ENCODE results near the gene R3HDML. TPM values are rescaled to one million over a fixed set of nuclear protein-coding genes. Genes with fewer than 3 reads are reported as not detected.

R3HDML gene
- total and polyA plus RNA-seq, 2 donors, result 0.05 TPM; not detected in 1

DNA sequence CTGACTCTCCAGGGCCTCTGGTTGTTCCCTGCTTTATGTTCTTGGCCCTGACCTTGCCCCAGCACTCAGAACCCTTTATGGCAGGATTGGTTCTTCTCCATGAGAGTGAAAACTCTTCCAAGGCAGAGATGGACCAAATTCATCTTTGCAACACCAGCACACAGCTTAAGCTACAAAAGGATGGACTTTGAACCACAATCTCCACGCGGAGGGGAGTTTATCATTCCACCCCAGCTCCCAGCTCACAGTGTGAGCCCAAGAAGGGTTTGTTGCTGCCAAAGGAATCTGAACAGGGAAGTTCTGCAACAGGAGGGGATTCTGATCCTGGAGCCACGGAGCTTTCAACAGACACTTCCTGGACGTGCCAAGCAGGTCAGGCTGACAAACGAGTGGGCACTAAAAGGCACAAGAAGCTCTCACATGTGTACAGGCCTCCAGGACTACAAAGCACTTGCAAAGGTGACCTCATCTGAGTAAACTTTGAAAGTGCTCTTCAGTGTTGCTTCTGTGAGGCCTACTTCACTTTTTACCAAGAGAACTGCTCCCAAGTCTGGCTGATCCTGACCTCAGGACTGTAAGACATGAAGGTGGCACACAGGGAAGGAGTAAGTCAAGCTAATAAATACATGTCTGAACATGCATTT is 34.7 kb upstream of the R3HDML start:
- Histone ChIP-seq H3K4me1 (ENCODE audit: control insufficient read depth in 2 of 2, insufficient read depth in 2 of 2, low read length in 2 of 2) (no peaks in the 10 kb centered on the region), H3K36me3 (ENCODE audit: control insufficient read depth in 2 of 2, insufficient read depth in 2 of 2, low read length in 1 of 2) (no peaks in the 10 kb centered on the region), H3K4me3 (ENCODE audit: low read length in 2 of 2) (no peak overlapping the region), H3K27ac (ENCODE audit: low read depth in 1 of 2, low read length in 1 of 2) (no peak overlapping the region), H3K9me3 (ENCODE audit: control insufficient read depth in 2 of 2, insufficient read depth in 1 of 2, low read length in 1 of 2) (no peaks in the 10 kb centered on the region), H3K27me3 (ENCODE audit: control insufficient read depth in 2 of 2, insufficient read depth in 1 of 2, low read length in 1 of 2) (no peaks in the 10 kb centered on the region)
- no peak for DNase-seq (ENCODE audit: low read depth in 6 of 9, low spot score in 9 of 9)
- 84% methylated on average over 5 of the region's 5 CpGs for WGBS

DNA sequence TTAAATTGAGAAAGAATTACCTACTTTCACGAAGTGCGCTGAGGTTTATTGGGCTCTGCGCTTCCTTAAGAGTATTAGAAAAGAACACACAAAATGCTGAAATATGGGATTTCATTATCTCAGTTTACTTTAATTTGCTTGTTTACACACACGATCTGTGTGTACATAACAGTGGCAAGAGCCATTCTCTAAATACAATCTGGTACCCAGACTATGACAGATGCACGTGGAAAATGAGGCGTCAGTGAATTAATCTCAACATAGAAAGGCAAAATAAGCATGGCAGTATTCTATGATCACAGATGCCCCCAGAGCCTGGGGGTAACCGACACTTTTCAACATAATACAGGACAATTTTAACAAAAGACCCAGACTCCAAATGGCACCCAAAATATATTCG is 34.1 kb upstream of the R3HDML start:
- Histone ChIP-seq H3K9me3 (ENCODE audit: control insufficient read depth in 2 of 2, insufficient read depth in 1 of 2, low read length in 1 of 2) (no peaks in the 10 kb centered on the region), H3K4me1 (ENCODE audit: control insufficient read depth in 2 of 2, insufficient read depth in 2 of 2, low read length in 2 of 2) (no peaks in the 10 kb centered on the region), H3K27ac (ENCODE audit: low read depth in 1 of 2, low read length in 1 of 2) (no peak overlapping the region), H3K36me3 (ENCODE audit: control insufficient read depth in 2 of 2, insufficient read depth in 2 of 2, low read length in 1 of 2) (no peaks in the 10 kb centered on the region), H3K4me3 (ENCODE audit: low read length in 2 of 2) (no peak overlapping the region), H3K27me3 (ENCODE audit: control insufficient read depth in 2 of 2, insufficient read depth in 1 of 2, low read length in 1 of 2) (no peaks in the 10 kb centered on the region)
- WGBS, result 98% methylated on average over 8 of the region's 8 CpGs
- DNase-seq (ENCODE audit: low read depth in 6 of 9, low spot score in 9 of 9), result no peak

DNA sequence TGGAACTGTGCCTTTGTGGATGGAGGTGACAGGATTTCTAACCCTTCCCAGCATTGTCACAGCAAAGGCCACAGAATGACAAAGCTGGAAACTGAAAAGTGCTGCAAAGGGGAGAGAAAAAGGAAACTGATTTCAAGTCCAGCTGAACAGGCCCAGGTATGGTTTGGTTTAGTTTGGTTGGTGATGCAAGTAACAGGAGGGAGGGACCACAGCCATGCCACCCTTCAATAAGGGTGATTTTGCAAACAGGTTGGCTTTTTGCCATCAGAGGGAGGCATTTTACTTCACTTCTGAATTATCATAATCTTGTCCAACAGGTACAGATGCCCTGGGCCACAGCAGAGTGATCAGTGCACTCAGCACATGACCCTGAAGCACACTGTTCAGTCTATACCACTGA is 32.5 kb upstream of the R3HDML start:
- no peaks in the 10 kb centered on the region for H3K4me1 ChIP-seq (ENCODE audit: control insufficient read depth in 2 of 2, insufficient read depth in 2 of 2, low read length in 2 of 2)
- no peaks in the 10 kb centered on the region for H3K27me3 ChIP-seq (ENCODE audit: control insufficient read depth in 2 of 2, insufficient read depth in 1 of 2, low read length in 1 of 2)
- H3K36me3 ChIP-seq (ENCODE audit: control insufficient read depth in 2 of 2, insufficient read depth in 2 of 2, low read length in 1 of 2), result no peaks in the 10 kb centered on the region
- H3K9me3 ChIP-seq (ENCODE audit: control insufficient read depth in 2 of 2, insufficient read depth in 1 of 2, low read length in 1 of 2), result no peaks in the 10 kb centered on the region
- DNase-seq (ENCODE audit: low read depth in 6 of 9, low spot score in 9 of 9), result no peak
- no peak overlapping the region for H3K4me3 ChIP-seq (ENCODE audit: low read length in 2 of 2)
- H3K27ac ChIP-seq (ENCODE audit: low read depth in 1 of 2, low read length in 1 of 2), result no peak overlapping the region

DNA sequence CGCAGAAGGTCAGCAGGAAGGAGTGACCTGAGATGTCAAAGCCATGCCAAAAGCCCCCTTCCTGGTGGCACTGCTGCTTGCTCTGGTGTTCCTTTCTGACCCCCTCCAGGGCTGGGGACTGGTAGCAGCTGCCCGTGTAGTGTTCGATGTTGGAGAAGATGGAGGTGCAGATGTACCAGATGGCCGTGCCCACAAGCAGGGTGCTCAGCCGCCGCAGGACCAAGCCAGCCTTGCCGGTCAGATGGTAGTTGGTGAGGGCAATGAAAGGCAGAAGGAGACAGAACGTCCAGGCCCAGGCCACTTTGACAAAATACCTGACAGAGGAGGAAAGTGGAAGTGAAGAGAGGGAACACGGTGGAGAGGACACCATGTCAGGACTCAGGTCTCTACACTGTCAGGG is 29.9 kb upstream of the R3HDML start:
- no peak for DNase-seq (ENCODE audit: low read depth in 6 of 9, low spot score in 9 of 9)
- no peak overlapping the region for H3K4me3 ChIP-seq (ENCODE audit: low read length in 2 of 2)
- H3K36me3 ChIP-seq (ENCODE audit: control insufficient read depth in 2 of 2, insufficient read depth in 2 of 2, low read length in 1 of 2), result no peaks in the 10 kb centered on the region
- WGBS, result 96% methylated on average over 9 of the region's 9 CpGs
- H3K27ac ChIP-seq (ENCODE audit: low read depth in 1 of 2, low read length in 1 of 2), result no peak overlapping the region
- H3K9me3 ChIP-seq (ENCODE audit: control insufficient read depth in 2 of 2, insufficient read depth in 1 of 2, low read length in 1 of 2), result no peaks in the 10 kb centered on the region
- peaks cover 9 to 13% of the 10 kb centered on the region in 2 donors for H3K4me1 ChIP-seq (ENCODE audit: control insufficient read depth in 2 of 2, insufficient read depth in 2 of 2, low read length in 2 of 2)
- peaks cover 6 to 8% of the 10 kb centered on the region in 2 donors for H3K27me3 ChIP-seq (ENCODE audit: control insufficient read depth in 2 of 2, insufficient read depth in 1 of 2, low read length in 1 of 2)

DNA sequence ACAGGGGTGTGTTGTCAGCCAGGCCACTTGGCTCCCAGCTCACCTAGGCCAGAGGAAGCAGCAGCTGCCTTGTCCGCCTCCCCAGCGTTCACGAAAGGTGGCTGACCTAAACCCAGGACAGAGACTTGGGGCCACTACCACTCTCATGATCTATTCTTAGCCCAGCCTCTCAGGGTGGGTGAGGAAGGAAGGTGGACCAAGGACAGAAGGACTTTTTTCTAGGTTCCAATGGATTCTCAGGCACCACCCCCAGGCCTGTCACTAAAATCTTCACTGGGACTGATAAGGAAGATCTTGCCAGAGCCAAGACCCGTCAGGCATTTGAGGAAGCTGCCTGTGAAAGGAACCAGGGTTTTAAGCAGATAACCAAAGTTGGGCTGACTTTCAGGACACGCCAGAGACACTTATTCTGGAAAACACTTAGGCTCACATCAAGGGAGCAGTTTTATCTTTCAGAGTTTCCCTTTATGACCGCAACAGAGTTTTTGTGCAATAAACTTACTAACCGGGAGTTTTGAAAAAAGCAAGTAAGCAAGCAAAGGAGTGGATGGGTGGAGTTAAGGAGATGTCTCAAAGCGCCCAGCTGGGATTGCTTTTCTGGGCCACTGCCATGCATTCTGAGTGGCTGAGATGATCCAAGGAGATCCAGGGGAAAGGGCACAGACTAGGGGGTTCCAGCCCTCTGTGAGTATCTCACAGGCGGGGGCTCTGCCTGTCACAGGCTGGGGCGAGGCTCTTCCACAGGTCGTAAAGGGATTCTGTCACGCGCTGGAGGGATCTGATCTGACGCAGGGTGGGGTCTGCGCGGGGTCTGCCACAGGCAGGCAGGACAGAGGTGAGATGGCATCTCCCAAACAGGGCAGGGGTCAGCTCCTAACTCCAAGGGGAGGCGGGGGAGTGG is 26.8 kb upstream of the R3HDML start:
- peak in 2 of 9 donors; percentile 1 to 17 for DNase-seq (ENCODE audit: low read depth in 6 of 9, low spot score in 9 of 9)
- WGBS, result 29% methylated on average over 17 of the region's 17 CpGs
- H3K9me3 ChIP-seq (ENCODE audit: control insufficient read depth in 2 of 2, insufficient read depth in 1 of 2, low read length in 1 of 2), result no peaks in the 10 kb centered on the region
- peaks cover 11 to 18% of the 10 kb centered on the region in 2 donors for H3K27me3 ChIP-seq (ENCODE audit: control insufficient read depth in 2 of 2, insufficient read depth in 1 of 2, low read length in 1 of 2)
- peaks cover 9 to 13% of the 10 kb centered on the region in 2 donors for H3K4me1 ChIP-seq (ENCODE audit: control insufficient read depth in 2 of 2, insufficient read depth in 2 of 2, low read length in 2 of 2)
- peak overlapping the region; percentile 76 to 89 for H3K4me3 ChIP-seq (ENCODE audit: low read length in 2 of 2)
- H3K36me3 ChIP-seq (ENCODE audit: control insufficient read depth in 2 of 2, insufficient read depth in 2 of 2, low read length in 1 of 2), result no peaks in the 10 kb centered on the region
- no peak overlapping the region for H3K27ac ChIP-seq (ENCODE audit: low read depth in 1 of 2, low read length in 1 of 2)

DNA sequence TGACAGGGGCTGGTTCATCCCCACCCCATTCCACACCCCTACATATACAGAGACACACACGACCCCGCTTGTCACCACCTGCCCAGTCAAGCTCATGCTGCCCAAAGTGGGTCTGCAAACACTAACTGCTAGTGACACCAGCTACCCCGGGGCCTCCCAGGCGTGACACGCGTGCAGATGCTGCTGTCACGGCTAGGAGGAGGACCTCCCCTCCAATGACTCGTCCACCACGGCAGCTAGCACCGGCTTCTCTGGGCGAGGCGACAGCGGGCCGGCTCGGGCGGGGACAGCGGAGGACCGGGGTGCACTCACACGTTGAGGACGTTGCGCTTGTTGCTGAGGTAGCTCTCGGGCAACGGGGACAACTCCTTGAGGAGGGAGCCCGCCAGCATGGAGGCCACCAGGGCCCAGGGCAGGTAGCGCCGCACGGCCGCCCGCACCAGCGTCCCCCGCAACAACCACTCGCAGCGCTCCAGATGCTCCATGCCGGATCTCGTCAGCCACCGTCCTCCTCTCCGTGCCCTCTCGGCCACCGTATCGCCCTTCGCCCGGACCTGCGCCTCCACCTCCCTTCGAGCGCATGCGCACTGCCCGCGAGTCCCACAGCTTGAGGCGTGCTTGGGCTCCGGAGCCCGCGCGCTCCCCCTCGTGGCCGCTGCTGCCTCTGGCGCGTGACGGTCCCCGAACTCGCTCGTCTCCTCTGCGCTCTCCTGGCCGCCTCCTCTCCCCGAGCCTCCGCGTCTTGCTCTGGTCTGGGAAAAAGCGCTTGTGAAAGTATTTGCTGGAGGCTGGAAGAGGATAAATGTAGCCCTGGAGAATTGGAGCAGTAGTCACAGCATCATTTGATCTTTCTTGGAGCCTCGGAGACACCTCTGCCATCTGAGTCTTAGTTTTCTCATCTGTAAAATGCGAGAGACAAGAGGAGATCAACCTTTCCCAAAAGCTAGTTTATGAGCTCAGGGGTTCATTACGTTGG is 25.9 kb upstream of the R3HDML start, which contains the start of gene FITM2:
Gene FITM2, minus strand, starts transcription at position 539 of the 976 bp plus-strand sequence. Its CDS starts 54 bp downstream, at position 485.
- H3K27ac ChIP-seq (ENCODE audit: low read depth in 1 of 2, low read length in 1 of 2), result peak within 1 kb of the TSS in 1 of 2 donors; percentile 11
- H3K36me3 ChIP-seq (ENCODE audit: control insufficient read depth in 2 of 2, insufficient read depth in 2 of 2, low read length in 1 of 2), result no peaks in the 10 kb centered on the region
- WGBS, result 2% methylated on average over 70 of the region's 70 CpGs
- peak within 1 kb of the TSS; percentile 76 to 89 for H3K4me3 ChIP-seq (ENCODE audit: low read length in 2 of 2)
- DNase-seq (ENCODE audit: low read depth in 6 of 9, low spot score in 9 of 9), result peak; percentile 85 to 98 (median 93)
- H3K27me3 ChIP-seq (ENCODE audit: control insufficient read depth in 2 of 2, insufficient read depth in 1 of 2, low read length in 1 of 2), result peaks cover 11 to 18% of the 10 kb centered on the region in 2 donors
- peaks cover 9 to 13% of the 10 kb centered on the region in 2 donors for H3K4me1 ChIP-seq (ENCODE audit: control insufficient read depth in 2 of 2, insufficient read depth in 2 of 2, low read length in 2 of 2)
- H3K9me3 ChIP-seq (ENCODE audit: control insufficient read depth in 2 of 2, insufficient read depth in 1 of 2, low read length in 1 of 2), result no peaks in the 10 kb centered on the region

DNA sequence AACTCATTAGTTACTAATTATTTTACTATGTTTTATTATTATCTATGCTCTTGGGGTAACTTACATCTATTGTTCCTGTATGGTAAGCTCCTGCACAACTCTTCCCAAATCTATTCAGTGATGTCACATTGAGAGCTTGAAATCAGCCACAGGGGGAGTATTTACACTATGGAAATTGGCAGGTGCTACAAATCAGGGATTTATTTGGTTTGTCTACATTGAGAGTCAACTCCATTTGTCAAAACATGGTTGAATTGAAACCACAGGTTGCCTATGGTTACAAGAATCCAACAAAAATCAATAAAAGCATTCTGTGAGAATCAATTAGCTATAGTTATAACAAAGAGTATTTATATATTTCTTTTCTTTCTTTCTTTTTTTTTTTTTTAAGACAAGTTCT is 22.0 kb upstream of the R3HDML start:
- no peak for DNase-seq (ENCODE audit: low read depth in 6 of 9, low spot score in 9 of 9)
- Histone ChIP-seq H3K4me3 (ENCODE audit: low read length in 2 of 2) (no peak overlapping the region), H3K4me1 (ENCODE audit: control insufficient read depth in 2 of 2, insufficient read depth in 2 of 2, low read length in 2 of 2) (peaks cover 6 to 9% of the 10 kb centered on the region in 2 donors), H3K27ac (ENCODE audit: low read depth in 1 of 2, low read length in 1 of 2) (no peak overlapping the region), H3K36me3 (ENCODE audit: control insufficient read depth in 2 of 2, insufficient read depth in 2 of 2, low read length in 1 of 2) (no peaks in the 10 kb centered on the region), H3K27me3 (ENCODE audit: control insufficient read depth in 2 of 2, insufficient read depth in 1 of 2, low read length in 1 of 2) (peaks cover 11 to 18% of the 10 kb centered on the region in 2 donors), H3K9me3 (ENCODE audit: control insufficient read depth in 2 of 2, insufficient read depth in 1 of 2, low read length in 1 of 2) (no peaks in the 10 kb centered on the region)

DNA sequence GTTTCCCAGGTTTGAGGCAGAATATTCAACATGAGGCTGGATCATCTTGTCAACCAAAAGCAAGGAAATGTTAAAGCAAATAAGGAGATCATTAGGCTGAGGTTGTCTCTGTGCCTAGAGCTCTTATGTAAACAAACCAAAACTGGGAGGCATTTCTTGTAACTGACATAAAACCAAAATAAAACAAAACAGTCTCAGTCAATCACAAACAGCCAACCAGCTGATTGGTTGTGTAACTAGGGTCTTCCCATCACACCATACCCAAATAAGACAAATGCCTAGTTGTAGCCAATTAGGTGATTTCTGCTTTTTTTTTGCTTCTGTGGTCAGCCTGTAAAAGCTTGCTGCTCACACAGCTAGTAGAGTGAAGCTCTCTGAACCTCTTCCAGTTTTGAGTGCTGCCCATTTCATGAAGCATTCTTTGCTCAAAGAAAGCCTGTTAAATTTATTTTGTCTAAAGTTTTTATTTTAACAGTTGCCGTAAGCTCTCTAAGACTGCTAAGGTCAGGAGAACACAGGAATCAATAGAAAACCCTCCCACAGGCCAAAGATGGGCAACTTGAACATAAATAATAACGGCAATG is 16.9 kb upstream of the R3HDML start:
- no peak for DNase-seq (ENCODE audit: low read depth in 6 of 9, low spot score in 9 of 9)
- H3K27ac ChIP-seq (ENCODE audit: low read depth in 1 of 2, low read length in 1 of 2), result no peak overlapping the region
- H3K36me3 ChIP-seq (ENCODE audit: control insufficient read depth in 2 of 2, insufficient read depth in 2 of 2, low read length in 1 of 2), result no peaks in the 10 kb centered on the region
- peaks cover 0 to 5% of the 10 kb centered on the region in 2 donors for H3K27me3 ChIP-seq (ENCODE audit: control insufficient read depth in 2 of 2, insufficient read depth in 1 of 2, low read length in 1 of 2)
- no peak overlapping the region for H3K4me3 ChIP-seq (ENCODE audit: low read length in 2 of 2)
- 98% methylated on average over 2 of the region's 2 CpGs for WGBS
- no peaks in the 10 kb centered on the region for H3K4me1 ChIP-seq (ENCODE audit: control insufficient read depth in 2 of 2, insufficient read depth in 2 of 2, low read length in 2 of 2)
- H3K9me3 ChIP-seq (ENCODE audit: control insufficient read depth in 2 of 2, insufficient read depth in 1 of 2, low read length in 1 of 2), result no peaks in the 10 kb centered on the region
